Left colon (tissue), 2 donors: ENCODE results near the gene HIP1. TPM values are rescaled to one million over a fixed set of nuclear protein-coding genes. Genes with fewer than 3 reads are reported as not detected.
"Not testable (repeated sequence)": the region's sequence is repeated elsewhere in the genome, so short reads cannot be mapped to it uniquely, and the experiment has no call there.

ENCODE experiments used
- ATAC-seq: fragments of 200-7000 bp; cut with Tn5 transposase; one replicate; pipeline ENCODE4 v1.9.1; 2020; ENCODE audit warnings: mild to moderate bottlenecking, moderate library complexity
- DNase-seq, 2 donors: peaks; one replicate each; pipeline ENCODE4 v3.0.0-alpha.2; 2020
- intact Hi-C, 2 donors: fragments of 100-400 bp; cut with DNase I in 1 of 2; cut with micrococcal nuclease in 1 of 2; formaldehyde crosslinking; loops; one replicate each; pipeline versions ENCODE4 v1.11.2 to v1.14.0; 2022; cut with DNase I, micrococcal nuclease
- total RNA-seq, 2 donors: library from RNA; stranded (reverse); fragmentation: NEBNext Ultra II Directional; extraction: Animal tissue kit (Norgen Biotek cat#: 25700); gene quantifications; one replicate each; pipeline ENCODE4 v1.2.1, GENCODE V29; 2021
- donor health status: DM: no; HTN: no; CAD: no.
- donor health status: DM: yes; HTN: yes; CAD: no.

Gene HIP1
- total RNA-seq, 2 donors from 2014 or later: 5.7 to 6.2 TPM

DNA sequence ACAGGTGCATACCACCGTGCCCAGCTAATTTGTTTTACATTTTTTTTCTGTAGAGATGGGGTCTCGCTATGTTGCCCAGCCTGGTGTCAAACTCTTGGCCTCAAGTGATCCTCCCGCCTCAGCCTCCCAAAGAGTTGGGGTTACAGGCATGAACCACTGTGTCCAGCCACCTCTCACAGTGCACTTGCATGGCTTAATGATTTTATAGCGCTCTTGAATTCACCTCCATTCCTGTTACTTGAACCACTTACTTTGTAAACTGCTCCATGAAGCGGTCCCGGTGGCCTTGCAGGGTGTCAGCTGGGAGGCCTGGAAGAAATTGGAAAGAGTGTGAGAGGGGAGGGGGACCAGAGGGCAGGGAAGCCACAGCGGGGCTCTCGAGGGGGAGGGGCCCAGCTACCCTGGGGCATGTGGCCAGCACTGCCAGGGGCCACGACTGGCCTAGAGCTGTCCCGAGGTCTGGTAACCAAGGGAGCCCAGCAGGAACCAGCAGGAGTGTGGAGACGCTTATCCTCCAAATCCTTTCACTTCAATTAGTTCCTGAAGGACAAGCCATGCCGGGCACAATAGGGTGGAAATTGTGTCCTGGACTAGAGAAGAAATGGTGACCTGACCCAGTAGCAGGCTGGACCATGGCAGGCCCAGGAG is 170.7 kb downstream of the HIP1 start:
- ATAC-seq (no peak), DNase-seq (no peak)
- intact Hi-C loops: no loop called here

GRCh38 chr7:75565132-75565837 is 173.5 kb downstream of the HIP1 start:
- no peak for DNase-seq
- no peak for ATAC-seq
- intact Hi-C loops: no loop called here

GRCh38 chr7:75563171-75563570 is 175.6 kb downstream of the HIP1 start:
- no peak for DNase-seq
- intact Hi-C loops: no loop called here
- no peak for ATAC-seq

DNA sequence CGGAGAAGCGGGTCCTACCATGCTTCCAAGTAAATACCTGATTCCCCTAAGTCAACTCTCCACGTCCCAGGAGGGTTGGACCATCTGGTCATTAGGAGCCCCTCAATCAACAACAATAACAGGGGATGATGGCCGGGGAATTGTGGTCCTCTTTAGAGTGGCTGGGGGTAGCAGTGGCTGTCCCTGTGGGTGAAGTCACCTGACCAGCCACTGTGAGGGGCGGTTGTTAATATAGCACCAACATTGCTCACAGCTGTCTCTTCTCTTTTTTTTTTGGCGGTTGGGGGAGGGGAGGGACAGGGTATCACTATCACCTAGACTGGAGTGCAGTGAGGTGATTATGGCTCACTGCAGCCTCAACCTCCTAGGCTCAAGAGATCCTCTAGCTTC is 178.8 kb downstream of the HIP1 start:
- intact Hi-C loops: no loop called here
- DNase-seq: no peak
- no peak for ATAC-seq

DNA sequence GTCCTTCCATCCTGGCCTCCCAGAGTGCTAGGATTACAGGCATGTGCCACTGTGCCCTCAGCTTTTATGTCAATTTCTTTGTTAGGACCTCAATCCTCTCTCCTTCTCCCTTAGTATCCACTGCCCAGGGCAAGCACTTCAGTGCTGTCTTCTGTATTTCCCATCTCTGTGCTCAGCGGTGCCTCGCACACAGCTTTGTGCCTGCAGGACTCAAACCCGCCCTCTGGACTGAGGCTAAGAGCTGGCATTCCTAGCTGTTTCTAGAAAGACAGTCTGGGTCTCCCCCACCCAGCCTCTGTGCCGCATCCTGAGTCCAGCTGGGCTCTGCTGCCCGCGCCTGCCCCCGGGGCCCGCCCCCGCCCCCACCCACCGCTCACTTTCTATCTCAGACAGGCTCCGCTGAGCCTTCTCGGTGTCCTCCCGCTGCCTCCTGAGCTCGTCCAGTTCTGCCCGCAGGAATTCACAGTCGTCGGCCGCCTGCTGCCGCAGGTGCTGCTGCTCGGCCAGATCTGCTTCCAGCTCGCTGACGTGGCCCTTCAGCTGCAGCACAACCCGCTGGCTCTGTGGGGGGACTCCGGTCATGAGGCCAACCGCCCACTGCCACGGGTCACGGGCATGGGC is 179.3 kb downstream of the HIP1 start:
- intact Hi-C loops: no loop called here
- no peak for ATAC-seq
- no peak for DNase-seq

DNA sequence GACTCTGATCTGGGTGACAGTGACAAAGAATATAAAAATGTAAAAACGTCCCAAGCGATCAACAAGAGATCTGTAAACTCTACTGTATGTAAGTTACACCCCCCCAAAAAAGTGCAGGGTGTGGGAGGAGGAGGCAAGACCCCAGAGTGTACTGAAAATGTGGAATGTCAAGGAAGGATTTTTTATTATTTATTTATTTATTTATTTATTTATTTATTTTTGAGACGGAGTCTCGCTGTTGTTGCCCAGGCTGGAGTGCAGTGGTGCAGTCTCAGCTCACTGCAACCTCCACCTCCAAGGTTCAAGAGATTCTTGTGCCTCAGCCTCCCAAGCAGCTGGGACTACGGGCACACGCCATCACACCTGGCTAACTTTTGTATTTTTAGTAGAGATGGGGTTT is 181.9 kb downstream of the HIP1 start:
- DNase-seq, intact Hi-C loops, ATAC-seq: not testable (repeated sequence)

DNA sequence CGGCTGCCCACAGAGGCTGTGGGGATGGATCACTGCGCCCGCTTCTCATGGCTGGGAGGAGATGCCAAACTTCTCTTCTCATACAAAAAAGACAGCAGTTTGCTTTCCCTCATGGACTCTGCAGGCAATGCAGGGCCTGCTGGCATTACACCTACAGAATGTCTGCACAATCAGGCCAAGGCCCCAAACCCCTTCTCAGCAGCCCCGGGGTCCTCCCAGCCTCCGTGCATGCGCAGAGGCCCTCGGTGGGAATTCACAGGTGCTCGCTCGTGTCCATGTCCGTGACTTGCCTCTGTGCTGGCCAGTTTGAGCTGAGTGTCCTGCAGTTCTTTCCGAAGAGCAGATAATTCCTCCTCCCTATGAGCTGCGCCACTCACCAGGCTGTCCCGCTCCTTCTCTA is 183.0 kb downstream of the HIP1 start:
- no peak for ATAC-seq
- intact Hi-C loops: no loop called here

DNA sequence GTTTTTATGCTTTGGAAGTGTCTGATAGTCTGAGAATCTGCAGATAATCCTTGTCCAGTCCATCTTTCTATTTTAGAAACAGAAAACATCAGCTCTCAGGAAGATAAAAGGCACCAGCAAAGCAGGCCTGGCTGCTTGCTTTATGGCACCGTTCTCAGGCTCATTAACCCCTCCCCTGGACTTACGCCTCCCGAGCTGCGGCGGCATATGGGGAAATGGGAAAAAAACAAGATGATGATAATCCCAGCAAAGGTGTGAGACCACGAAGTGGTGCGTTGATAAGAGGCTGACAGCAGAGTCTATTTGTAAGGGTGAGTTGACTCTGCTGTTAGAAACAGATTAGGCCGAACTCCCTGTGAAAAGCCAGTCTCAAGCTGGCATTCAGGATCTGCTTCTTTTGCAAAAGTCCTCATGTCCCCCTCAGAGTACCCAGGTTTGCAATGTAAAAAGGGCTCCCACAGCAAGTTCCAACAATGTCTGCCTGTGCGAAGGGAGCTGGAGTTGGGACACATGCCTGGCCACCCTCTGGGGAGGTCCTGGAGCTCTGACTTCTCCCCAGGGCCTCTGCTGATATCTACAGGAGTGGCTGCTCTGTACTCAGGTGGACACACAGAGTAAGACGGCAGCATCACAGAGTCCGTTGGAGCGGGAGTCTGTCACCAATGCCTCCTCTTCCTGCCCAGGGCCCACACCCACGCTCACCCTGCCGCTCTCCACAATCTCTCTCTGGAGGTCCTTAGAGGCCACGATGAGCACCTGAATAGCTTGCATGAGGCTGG is 192.3 kb downstream of the HIP1 start:
- intact Hi-C loops: no loop called here
- ATAC-seq (peak; percentile 68), DNase-seq (no peak)

More for the DNA sequence above, 183.0 kb downstream of the HIP1 start:
- DNase-seq: no peak

- no peak for DNase-seq
- intact Hi-C loops: no loop called here
- no peak for ATAC-seq
These were observed 201.0 kb downstream of the HIP1 start for GRCh38 chr7:75537731-75538130.

GRCh38 chr7:75536940-75537538 is 201.7 kb downstream of the HIP1 start:
- intact Hi-C loops: no loop called here
- no peak for ATAC-seq
- no peak for DNase-seq

DNA sequence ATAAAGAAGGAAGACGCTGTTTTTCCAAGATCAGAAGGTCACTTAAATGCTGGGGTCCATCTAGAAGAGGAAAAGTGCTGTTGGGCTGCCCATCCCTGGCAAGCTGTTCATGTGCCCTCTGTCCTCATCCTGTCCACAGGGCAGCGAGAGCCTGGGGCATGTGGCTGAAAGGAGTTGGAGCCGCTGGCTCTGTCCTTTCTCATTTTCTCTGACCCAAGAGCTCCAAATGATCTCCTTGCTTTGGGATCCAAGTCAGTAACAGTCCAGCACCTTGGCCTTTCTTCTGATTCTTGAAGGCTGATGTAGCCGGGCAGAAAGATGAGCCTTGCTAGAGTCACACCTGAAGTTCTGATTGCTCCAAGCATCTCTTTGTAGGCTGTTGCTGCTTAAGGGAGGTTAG is 202.2 kb downstream of the HIP1 start:
- no peak for DNase-seq
- intact Hi-C loops: no loop called here
- ATAC-seq: no peak

GRCh38 chr7:75534727-75535307 is 203.9 kb downstream of the HIP1 start:
- ATAC-seq (no peak), DNase-seq (no peak)
- intact Hi-C loops: no loop called here

DNA sequence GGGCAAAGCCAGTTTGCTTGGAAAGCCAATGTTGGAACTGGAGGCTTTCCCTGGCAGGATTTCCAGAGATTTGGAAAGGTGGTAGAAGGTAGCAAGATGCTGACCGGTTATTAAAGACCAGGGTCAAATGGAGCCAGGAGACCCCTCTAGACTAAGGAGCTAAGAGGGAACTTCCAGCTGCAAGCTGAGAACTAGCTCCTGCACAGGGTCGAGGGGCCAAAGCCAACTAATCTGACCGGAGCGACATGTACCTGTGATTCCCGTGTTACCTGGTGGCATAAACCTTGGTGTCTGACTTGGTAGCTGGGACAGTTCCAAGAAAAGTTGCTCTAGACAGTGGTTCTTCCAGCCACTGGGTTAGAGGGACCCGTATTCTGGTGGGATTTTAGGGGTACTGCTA is 204.8 kb downstream of the HIP1 start:
- ATAC-seq (no peak), DNase-seq (no peak)
- intact Hi-C loops: no loop called here

DNA sequence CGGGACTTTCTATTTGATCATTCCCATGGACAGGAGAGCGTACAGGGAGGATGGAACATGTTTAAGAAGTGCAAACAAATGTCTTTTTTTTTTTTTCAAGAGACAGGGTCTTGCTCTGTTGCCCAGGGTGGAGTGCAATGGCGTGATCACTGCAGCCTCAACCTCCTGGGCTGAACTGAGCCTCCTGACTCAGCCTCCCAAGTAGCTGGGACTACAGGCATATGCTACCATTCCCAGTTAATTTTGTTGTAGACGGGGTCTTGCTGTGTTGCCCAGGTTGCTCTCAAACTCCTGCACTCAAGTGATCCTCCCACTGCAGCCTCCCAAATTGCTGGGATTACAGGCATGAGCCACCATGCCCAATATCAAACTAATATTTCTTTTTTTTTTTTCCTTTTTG is 206.1 kb downstream of the HIP1 start:
- intact Hi-C loops: no loop called here
- DNase-seq: no peak
- no peak for ATAC-seq

GRCh38 chr7:75531359-75531821 is 207.4 kb downstream of the HIP1 start:
- DNase-seq: no peak
- intact Hi-C loops: no loop called here
- no peak for ATAC-seq

DNA sequence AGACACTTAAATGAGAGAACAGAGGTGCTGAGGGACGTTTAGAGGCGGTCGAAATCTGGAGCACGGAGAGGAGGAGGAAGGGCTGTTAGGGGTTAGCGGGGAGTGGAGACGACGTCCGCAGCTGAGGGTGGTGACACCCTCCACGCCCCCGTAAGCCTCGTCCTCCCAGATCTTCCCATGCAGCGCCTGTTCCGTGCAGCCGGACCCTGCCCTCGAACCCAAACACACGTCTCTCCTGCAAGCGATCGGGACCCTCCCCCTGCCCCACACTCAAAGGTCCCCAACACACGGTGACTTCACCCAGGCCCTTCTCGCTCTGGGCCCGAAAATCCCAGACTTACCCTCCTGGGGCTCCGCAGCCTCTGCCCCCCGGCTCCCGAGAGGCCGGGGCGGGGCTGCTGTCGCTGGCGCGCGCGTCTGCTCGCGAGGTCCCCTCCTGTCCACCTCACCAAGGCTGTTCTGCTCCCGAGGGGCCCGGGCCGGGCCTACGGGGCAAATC is 211.5 kb downstream of the HIP1 start:
- intact Hi-C loops: not testable (repeated sequence)
- peak; percentile 25 for ATAC-seq
- DNase-seq: peak; percentile 24 to 28

DNA sequence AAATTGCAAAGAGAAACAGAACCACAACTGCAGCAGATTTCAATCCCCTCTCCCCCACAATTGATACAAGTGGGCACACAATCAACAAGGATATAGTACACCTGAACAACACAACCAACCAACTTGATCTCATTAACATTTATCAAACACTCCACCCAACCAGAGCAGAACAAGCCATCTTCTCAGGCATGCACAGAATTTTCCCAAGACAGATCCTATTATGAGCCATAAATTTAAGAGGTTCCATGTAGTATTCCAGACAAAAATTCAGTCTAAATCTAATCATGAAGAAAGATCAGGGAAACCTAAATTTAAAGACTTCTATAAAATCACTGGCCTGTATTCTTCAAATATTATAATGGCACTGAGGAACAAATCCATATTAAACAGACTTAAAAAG is 217.0 kb downstream of the HIP1 start:
- ATAC-seq, DNase-seq, intact Hi-C loops: not testable (repeated sequence)

DNA sequence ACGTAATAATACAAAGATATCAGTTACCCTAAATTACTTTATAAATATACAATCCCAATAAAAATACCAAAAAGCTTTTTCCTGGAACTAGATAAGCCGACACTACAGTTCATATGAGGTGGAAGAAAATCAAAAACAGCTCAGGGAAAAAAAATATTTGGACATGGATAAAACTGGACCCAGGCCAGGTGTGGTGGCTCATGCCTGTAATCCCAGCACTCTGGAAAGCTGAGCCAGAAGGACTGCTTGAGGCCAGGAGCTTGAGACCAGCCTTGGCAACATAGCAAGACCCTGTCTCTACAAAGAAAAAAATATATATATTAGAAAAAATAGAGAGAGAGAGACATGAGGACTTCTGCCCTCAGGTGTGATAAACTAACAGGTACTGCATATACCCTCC is 219.9 kb downstream of the HIP1 start:
- ATAC-seq, DNase-seq, intact Hi-C loops: not testable (repeated sequence)
